CD8-positive, alpha-beta memory T cell (primary cell): ENCODE measurements around the gene ASPSCR1. TPM values are rescaled to one million over a fixed set of nuclear protein-coding genes. Genes with fewer than 3 reads are reported as not detected.

Source experiments
- CTCF ChIA-PET: fragments of 350-600 bp; sonication (Branson Sonifier 250); formaldehyde crosslinking; loops from one replicate; lab custom pipeline; 2021; ENCODE audit warnings: antibody characterized with exemption; lab: Charles Lee
- POLR2A ChIA-PET: fragments of 350-600 bp; sonication (Branson Sonifier 250); formaldehyde crosslinking; loops from one replicate; lab custom pipeline; 2021; ENCODE audit warnings: antibody characterized with exemption; lab: Charles Lee
- DNase-seq, 5 donors: peaks; one replicate each; pipeline versions ENCODE4 v3.0.0 to v3.0.0-alpha.2; 2020 to 2022; ENCODE audit warnings: mixed read lengths in 1 of 5
- H3K27ac ChIP-seq: one replicate; pipeline ENCODE4 v1.7.0; 2013; ENCODE audit warnings: low read depth, mild to moderate bottlenecking, low read length, moderate library complexity
- H3K27me3 ChIP-seq: 2 replicates; pipeline ENCODE4 v1.7.0; 2013; ENCODE audit warnings: low read length, mild to moderate bottlenecking; ENCODE audit not compliant: insufficient read depth, poor library complexity, severe bottlenecking
- H3K36me3 ChIP-seq: 2 replicates; pipeline ENCODE4 v1.7.0; 2013; ENCODE audit warnings: mild to moderate bottlenecking, low read length, moderate library complexity; ENCODE audit not compliant: insufficient read depth
- H3K4me1 ChIP-seq: 2 replicates; pipeline ENCODE4 v1.7.0; 2013; ENCODE audit warnings: mild to moderate bottlenecking, low read length, moderate library complexity; ENCODE audit not compliant: insufficient read depth
- H3K4me3 ChIP-seq: 2 replicates; pipeline ENCODE4 v1.7.0; 2013; ENCODE audit warnings: mild to moderate bottlenecking, low read length
- H3K9me3 ChIP-seq: 2 replicates; pipeline ENCODE4 v1.7.0; 2013; ENCODE audit warnings: mild to moderate bottlenecking, low read length
- H3K27ac Mint-ChIP-seq, 8 donors: one replicate each; pipeline ENCODE4 v1.8.0; 2020 to 2021; ENCODE audit warnings: mixed read lengths in 8 of 8, mild to moderate bottlenecking in 6 of 8, inconsistent platforms in 3 of 8, moderate library complexity in 3 of 8
- H3K27me3 Mint-ChIP-seq, 2 donors: one replicate each; pipeline ENCODE4 v1.8.0; 2020 to 2021; ENCODE audit warnings: mixed read lengths in 2 of 2, mild to moderate bottlenecking in 1 of 2, moderate library complexity in 1 of 2
- H3K36me3 Mint-ChIP-seq, 3 donors: one replicate each; pipeline ENCODE4 v1.8.0; 2020 to 2021; ENCODE audit warnings: mixed read lengths in 3 of 3, inconsistent platforms in 1 of 3, mild to moderate bottlenecking in 1 of 3
- H3K4me1 Mint-ChIP-seq, 3 donors: one replicate each; pipeline ENCODE4 v1.8.0; 2020 to 2021; ENCODE audit warnings: mixed read lengths in 3 of 3, inconsistent platforms in 1 of 3, mild to moderate bottlenecking in 1 of 3
- H3K4me3 Mint-ChIP-seq, 7 donors: one replicate each; pipeline ENCODE4 v1.8.0; 2020 to 2021; ENCODE audit warnings: mixed read lengths in 7 of 7, mild to moderate bottlenecking in 6 of 7, moderate library complexity in 4 of 7, inconsistent platforms in 2 of 7
- H3K9me3 Mint-ChIP-seq, 5 donors: one replicate each; pipeline ENCODE4 v1.8.0; 2020 to 2022; ENCODE audit warnings: mixed read lengths in 5 of 5, mild to moderate bottlenecking in 3 of 5, moderate library complexity in 2 of 5, inconsistent platforms in 1 of 5
- polyA plus RNA-seq: library from polyadenylated mRNA; unstranded; fragments of 300-500 nt; fragmentation: Illumina TruSeq; gene quantifications from one replicate; pipeline ENCODE4 v1.2.3, GENCODE V29; 2021
- total RNA-seq, 2 experiments: library from RNA; stranded (reverse); gene quantifications; one replicate each; pipeline ENCODE4 v1.2.3, GENCODE V29; 2021

Gene ASPSCR1
- total and polyA plus RNA-seq, 3 experiments from 2014 or later, result 29.2 to 35.9 (median 32.0) TPM

DNA sequence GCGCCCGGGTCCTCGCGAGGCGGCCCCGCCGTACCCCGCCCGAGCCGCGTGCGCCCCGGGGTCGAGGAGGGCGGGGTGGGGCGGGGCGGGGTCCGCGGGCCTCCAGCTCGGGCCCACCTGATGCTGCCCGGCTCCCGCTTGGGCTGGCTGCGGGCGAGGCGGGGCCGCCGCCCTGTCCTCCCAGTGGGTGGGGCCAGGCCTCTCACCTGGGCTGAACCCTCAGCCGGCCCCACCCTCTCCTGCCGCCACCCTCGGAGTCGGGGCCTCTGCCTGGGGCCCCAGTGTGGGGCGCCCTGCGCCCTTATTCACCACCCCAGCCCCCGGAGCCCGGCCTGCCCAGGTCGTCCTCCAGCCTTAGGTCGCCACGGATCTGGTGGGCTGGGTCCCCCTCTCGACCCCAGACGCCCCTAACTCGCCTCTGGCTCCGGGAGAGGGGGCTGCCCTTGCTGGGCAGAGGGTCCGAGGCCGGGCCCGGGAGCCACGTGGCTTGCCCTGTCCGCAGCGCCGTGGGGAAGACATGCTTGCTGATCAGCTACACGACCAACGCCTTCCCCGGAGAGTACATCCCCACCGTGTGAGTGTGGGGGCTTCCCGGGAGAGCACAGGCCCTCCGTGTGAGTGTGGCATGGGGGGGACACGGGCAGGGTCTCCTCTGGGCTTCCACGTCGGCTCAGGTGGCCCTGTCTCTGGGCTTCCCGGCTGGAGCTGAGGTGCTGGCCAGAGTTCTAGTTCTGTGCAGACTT lies 54.6 kb downstream of the ASPSCR1 start:
- no peak overlapping the region for H3K4me3 ChIP-seq
- H3K9me3 ChIP-seq, result no peaks in the 10 kb centered on the region
- H3K36me3 ChIP-seq, result no peaks in the 10 kb centered on the region
- DNase-seq, result no peak
- H3K27ac ChIP-seq, result peak overlapping the region; percentile 61
- no peak overlapping the region for H3K27ac Mint-ChIP-seq
- H3K36me3 Mint-ChIP-seq, result peaks cover 0 to 4% (median 0%) of the 10 kb centered on the region in 3 donors
- H3K4me1 Mint-ChIP-seq, result peaks cover 10 to 30% (median 11%) of the 10 kb centered on the region in 3 donors
- CTCF ChIA-PET, result interaction anchor here (1.9 to 4.3 kb wide), 3 partner anchors 11 to 124 kb away, joined by 10 to 59 read pairs (median 23); partner anchors contain the start of genes CENPX and LRRC45
- H3K27me3 ChIP-seq, result no peaks in the 10 kb centered on the region
- POLR2A ChIA-PET, result no interaction called here
- peaks cover 19% of the 10 kb centered on the region for H3K4me1 ChIP-seq
- peaks cover 0 to 4% of the 10 kb centered on the region in 2 donors for H3K27me3 Mint-ChIP-seq
- peak overlapping the region in 6 of 7 donors; percentile 17 to 60 (median 36) for H3K4me3 Mint-ChIP-seq
- no peaks in the 10 kb centered on the region for H3K9me3 Mint-ChIP-seq

- Mint-ChIP-seq H3K4me1 (peaks cover 16 to 38% (median 17%) of the 10 kb centered on the region in 3 donors), H3K9me3 (no peaks in the 10 kb centered on the region), H3K27ac (peak overlapping the region in 1 of 8 donors; percentile 72), H3K27me3 (peaks cover 0 to 4% of the 10 kb centered on the region in 2 donors), H3K4me3 (peak overlapping the region in 2 of 7 donors; percentile 40 to 60), H3K36me3 (peaks cover 0 to 5% (median 0%) of the 10 kb centered on the region in 3 donors)
- Histone ChIP-seq H3K27me3 (no peaks in the 10 kb centered on the region), H3K27ac (no peak overlapping the region), H3K36me3 (no peaks in the 10 kb centered on the region), H3K4me1 (peaks cover 23% of the 10 kb centered on the region), H3K9me3 (no peaks in the 10 kb centered on the region), H3K4me3 (no peak overlapping the region)
- POLR2A ChIA-PET, result no interaction called here
- CTCF ChIA-PET, result no interaction called here
- DNase-seq, result no peak
Measured at GRCh38 chr17:82033359-82034085, 56.1 kb downstream of the ASPSCR1 start.

DNA sequence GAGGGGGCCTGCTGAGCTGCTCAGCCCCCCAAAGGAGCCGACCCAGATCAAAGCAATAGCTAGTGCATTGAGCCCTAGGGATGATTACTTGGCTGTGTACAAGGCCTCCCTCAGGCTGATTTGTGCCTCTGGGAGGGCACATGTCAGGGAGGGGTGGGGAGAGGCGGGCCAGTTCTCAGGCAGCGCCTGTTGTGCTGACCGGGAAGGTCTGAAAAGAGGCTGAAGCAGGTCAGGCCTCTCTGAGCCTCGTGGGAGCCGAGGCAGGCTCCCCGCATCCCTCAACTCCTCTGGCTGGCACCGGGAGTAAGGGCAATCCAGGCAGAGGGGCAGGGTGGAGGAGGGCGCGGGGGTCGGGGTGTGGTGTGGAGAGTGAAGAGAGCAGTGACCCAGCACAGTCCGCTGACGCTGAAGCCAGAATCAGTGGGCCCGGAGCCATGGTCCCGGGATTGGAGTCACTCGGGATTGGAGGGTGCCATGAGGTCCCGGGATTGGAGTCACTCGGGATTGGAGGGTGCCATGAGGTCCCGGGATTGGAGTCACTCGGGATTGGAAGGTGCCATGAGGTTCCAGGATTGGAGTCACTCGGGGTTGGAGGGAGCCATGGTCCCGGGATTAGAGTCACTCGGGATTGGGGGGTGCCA lies 57.1 kb downstream of the ASPSCR1 start:
- Histone ChIP-seq H3K27ac (no peak overlapping the region), H3K9me3 (no peaks in the 10 kb centered on the region), H3K4me1 (peaks cover 23% of the 10 kb centered on the region), H3K36me3 (no peaks in the 10 kb centered on the region), H3K27me3 (no peaks in the 10 kb centered on the region), H3K4me3 (no peak overlapping the region)
- peaks cover 0 to 4% of the 10 kb centered on the region in 2 donors for H3K27me3 Mint-ChIP-seq
- peaks cover 19 to 41% (median 22%) of the 10 kb centered on the region in 3 donors for H3K4me1 Mint-ChIP-seq
- peaks cover 0 to 5% (median 0%) of the 10 kb centered on the region in 3 donors for H3K36me3 Mint-ChIP-seq
- no peak for DNase-seq
- peak overlapping the region in 1 of 8 donors; percentile 69 for H3K27ac Mint-ChIP-seq
- H3K9me3 Mint-ChIP-seq, result no peaks in the 10 kb centered on the region
- peak overlapping the region in 5 of 7 donors; percentile 18 to 88 (median 68) for H3K4me3 Mint-ChIP-seq
- ChIA-PET CTCF (interaction anchor here (0.9 to 1.2 kb wide), 2 partner anchors 25 to 72 kb away, joined by 3 read pairs; no protein-coding TSS in a partner anchor), POLR2A (no interaction called here)

GRCh38 chr17:82035488-82035887 lies 58.1 kb downstream of the ASPSCR1 start:
- H3K27ac ChIP-seq, result no peak overlapping the region
- CTCF ChIA-PET, result interaction anchor here (0.9 to 1.2 kb wide), 2 partner anchors 26 to 71 kb away, joined by 3 read pairs; no protein-coding TSS in a partner anchor
- POLR2A ChIA-PET, result interaction anchor here (1.0 kb wide), 1 partner anchor 63 kb away, joined by 4 read pairs; the partner anchor contains the start of gene FASN

GRCh38 chr17:82035956-82036633 lies 58.7 kb downstream of the ASPSCR1 start:
- no peak overlapping the region for H3K27ac ChIP-seq

More at GRCh38 chr17:82035488-82035887, 58.1 kb downstream of the ASPSCR1 start:
- Mint-ChIP-seq H3K4me1 (peaks cover 16 to 34% (median 22%) of the 10 kb centered on the region in 3 donors), H3K27me3 (no peaks in the 10 kb centered on the region), H3K9me3 (no peaks in the 10 kb centered on the region), H3K4me3 (peak overlapping the region; percentile 40 to 97 (median 68)), H3K36me3 (peaks cover 0 to 5% (median 0%) of the 10 kb centered on the region in 3 donors), H3K27ac (peak overlapping the region in 4 of 8 donors; percentile 12 to 78 (median 64))
- Histone ChIP-seq H3K4me3 (no peak overlapping the region), H3K27me3 (no peaks in the 10 kb centered on the region), H3K36me3 (no peaks in the 10 kb centered on the region), H3K9me3 (no peaks in the 10 kb centered on the region), H3K4me1 (peaks cover 16% of the 10 kb centered on the region)
- DNase-seq, result no peak

GRCh38 chr17:82036634-82037091 lies 59.2 kb downstream of the ASPSCR1 start:
- Mint-ChIP-seq H3K27ac (peak overlapping the region in 2 of 8 donors; percentile 29 to 43), H3K36me3 (peaks cover 0 to 5% (median 0%) of the 10 kb centered on the region in 3 donors), H3K4me3 (peak overlapping the region; percentile 68 to 97 (median 87)), H3K9me3 (no peaks in the 10 kb centered on the region), H3K27me3 (no peaks in the 10 kb centered on the region), H3K4me1 (peaks cover 16 to 32% (median 22%) of the 10 kb centered on the region in 3 donors)
- H3K27ac ChIP-seq, result peak overlapping the region; percentile 59
- no peaks in the 10 kb centered on the region for H3K9me3 ChIP-seq
- no peaks in the 10 kb centered on the region for H3K36me3 ChIP-seq
- peak overlapping the region; percentile 65 for H3K4me3 ChIP-seq
- ChIA-PET POLR2A (no interaction called here), CTCF (interaction anchor here (0.6 to 2.0 kb wide), 4 partner anchors 14 to 232 kb away, joined by 3 to 16 read pairs (median 4); partner anchors contain the start of genes CENPX and LRRC45)
- H3K4me1 ChIP-seq, result peaks cover 16% of the 10 kb centered on the region
- DNase-seq, result no peak
- no peaks in the 10 kb centered on the region for H3K27me3 ChIP-seq

More at GRCh38 chr17:82035956-82036633, 58.7 kb downstream of the ASPSCR1 start:
- ChIA-PET CTCF (interaction anchor here (0.6 to 2.0 kb wide), 4 partner anchors 14 to 233 kb away, joined by 3 to 16 read pairs (median 3); partner anchors contain the start of genes CENPX and LRRC45), POLR2A (interaction anchor here (1.0 kb wide), 1 partner anchor 62 kb away, joined by 4 read pairs; the partner anchor contains the start of gene FASN)
- Mint-ChIP-seq H3K27ac (peak overlapping the region in 3 of 8 donors; percentile 65 to 79 (median 69)), H3K4me3 (peak overlapping the region; percentile 68 to 97 (median 87)), H3K27me3 (no peaks in the 10 kb centered on the region), H3K9me3 (no peaks in the 10 kb centered on the region), H3K36me3 (peaks cover 0 to 5% (median 0%) of the 10 kb centered on the region in 3 donors), H3K4me1 (peaks cover 16 to 32% (median 22%) of the 10 kb centered on the region in 3 donors)
- Histone ChIP-seq H3K4me1 (peaks cover 16% of the 10 kb centered on the region), H3K27me3 (no peaks in the 10 kb centered on the region), H3K36me3 (no peaks in the 10 kb centered on the region), H3K4me3 (peak overlapping the region; percentile 65), H3K9me3 (no peaks in the 10 kb centered on the region)
- no peak for DNase-seq
